ENCODE measurements around the gene KREMEN1.

KREMEN1 gene

GRCh38 chr22:29130476-29130875, 57.6 kb downstream of the KREMEN1 start:
- DNase-seq (ENCODE audit: low read depth in 2 of 2), result no peak

- no peak for DNase-seq (ENCODE audit: low read depth in 2 of 2)
Observed at GRCh38 chr22:29133603-29134133, 60.8 kb downstream of the KREMEN1 start.

DNA sequence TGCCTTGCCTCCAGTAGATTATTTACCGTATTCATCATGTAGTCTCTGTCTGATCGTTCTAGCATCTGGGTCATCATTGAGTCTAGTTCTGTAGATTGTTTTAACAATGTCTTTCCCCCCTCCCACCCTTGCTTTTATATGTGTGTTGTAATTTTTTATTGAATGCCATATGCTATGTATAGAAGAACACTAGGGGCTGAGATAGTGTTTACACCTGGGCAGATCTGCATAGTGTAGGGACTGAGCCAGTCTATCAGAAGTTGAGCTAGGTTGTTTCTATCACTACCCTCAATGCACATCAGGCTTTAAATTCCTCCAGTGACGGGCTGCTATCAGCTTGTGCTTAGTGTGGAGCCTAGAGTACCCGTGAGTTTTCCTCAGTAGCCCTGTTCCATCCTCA, 61.6 kb downstream of the KREMEN1 start:
- no peak for DNase-seq (ENCODE audit: low read depth in 2 of 2)

DNA sequence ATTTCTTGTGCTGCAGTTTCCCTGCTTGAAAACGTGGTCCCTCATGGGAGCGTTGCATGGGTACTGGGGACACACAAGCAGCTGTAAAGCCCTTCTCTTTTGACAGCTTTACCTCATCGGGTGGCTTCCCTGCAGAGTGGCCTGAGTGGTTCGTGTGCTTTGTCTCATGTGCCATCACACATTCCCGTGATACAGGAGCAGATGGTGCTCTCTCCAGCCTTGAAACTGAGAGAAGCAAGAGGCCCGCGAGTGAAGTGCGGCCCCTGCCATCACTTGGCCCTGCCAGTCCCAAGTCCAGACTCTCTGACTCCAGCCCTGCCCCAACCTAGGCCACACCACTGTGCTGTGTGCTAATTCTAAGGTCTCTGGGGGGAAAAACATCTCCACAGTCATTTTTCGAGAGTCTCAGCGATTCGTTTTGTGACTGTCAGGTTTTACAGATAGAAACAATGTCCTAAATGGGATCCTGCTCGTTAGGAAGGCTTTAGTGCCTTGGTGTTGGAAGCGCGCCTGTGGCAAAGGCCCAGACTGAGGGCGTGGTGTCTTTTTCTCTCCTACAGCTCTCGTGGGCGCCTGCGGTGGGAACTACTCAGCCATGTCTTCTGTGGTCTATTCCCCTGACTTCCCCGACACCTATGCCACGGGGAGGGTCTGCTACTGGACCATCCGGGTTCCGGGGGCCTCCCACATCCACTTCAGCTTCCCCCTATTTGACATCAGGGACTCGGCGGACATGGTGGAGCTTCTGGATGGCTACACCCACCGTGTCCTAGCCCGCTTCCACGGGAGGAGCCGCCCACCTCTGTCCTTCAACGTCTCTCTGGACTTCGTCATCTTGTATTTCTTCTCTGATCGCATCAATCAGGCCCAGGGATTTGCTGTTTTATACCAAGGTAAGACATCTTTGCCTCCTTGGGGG, 64.2 kb downstream of the KREMEN1 start:
- no peak for DNase-seq (ENCODE audit: low read depth in 2 of 2)

DNA sequence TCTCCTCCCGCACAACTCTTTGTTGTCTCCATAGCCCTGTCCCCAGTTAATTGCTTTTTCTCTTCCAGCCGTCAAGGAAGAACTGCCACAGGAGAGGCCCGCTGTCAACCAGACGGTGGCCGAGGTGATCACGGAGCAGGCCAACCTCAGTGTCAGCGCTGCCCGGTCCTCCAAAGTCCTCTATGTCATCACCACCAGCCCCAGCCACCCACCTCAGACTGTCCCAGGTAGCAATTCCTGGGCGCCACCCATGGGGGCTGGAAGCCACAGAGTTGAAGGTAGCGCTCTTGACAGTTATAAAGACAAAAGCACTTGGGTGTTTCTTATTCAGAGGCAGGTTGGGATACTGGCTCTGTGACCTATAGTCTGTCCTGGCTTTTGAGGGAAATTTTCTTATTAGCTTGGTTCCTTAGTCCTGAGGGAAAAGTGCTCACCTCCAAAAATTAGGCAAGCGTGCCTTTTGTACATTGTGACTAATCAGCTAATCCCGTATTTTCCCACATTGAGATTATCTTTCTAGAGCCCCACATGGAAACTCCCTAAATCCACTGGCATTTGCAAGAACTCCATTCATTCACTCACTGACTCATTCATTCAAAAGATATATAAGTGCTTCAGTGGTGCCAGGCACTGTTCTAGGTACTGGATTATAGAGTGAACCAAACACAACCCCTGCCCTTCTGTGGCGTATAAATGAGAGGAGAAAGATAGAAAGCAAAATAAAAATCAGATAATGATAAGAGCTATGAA, 65.9 kb downstream of the KREMEN1 start:
- no peak for DNase-seq (ENCODE audit: low read depth in 2 of 2)

- no peak for DNase-seq (ENCODE audit: low read depth in 2 of 2)
Observed at GRCh38 chr22:29139965-29140782, 67.3 kb downstream of the KREMEN1 start.

DNA sequence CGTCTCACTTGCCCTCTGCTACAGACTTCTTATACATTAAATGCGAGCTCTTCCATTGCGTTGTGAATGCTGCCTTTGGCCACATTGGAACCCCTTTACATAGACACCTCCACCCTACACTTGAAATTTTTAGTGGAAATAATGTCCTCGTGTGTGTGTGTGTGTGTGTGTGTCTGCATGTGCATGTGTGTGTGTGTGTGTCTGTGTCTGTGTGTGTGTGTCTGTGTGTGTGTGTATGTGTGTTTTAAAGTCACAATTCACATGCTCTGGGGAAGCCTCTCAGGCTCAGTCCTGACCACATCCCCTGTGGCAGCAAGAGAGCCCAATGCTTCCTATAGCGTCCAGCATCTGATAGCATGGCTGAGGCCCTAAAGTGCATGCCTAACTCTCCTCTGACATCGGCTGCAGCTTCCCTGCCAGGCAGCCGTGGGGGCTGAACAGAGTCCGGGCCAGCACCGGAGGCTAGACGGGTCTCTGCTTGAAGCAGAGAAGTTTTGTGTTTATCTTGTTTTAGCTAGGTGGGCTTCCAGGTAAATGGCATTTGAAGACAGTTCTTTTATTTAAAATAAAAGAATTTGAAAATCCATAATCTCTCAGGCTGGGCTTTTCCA, 68.3 kb downstream of the KREMEN1 start:
- DNase-seq (ENCODE audit: low read depth in 2 of 2), result no peak

- DNase-seq (ENCODE audit: low read depth in 2 of 2), result no peak
Observed at GRCh38 chr22:29142116-29142515, 69.3 kb downstream of the KREMEN1 start.

- DNase-seq (ENCODE audit: low read depth in 2 of 2), result no peak
Observed at GRCh38 chr22:29143941-29144785, 71.3 kb downstream of the KREMEN1 start.

- no peak for DNase-seq (ENCODE audit: low read depth in 2 of 2)
Observed at GRCh38 chr22:29144786-29145160, 71.9 kb downstream of the KREMEN1 start.

GRCh38 chr22:29145321-29146072, 72.7 kb downstream of the KREMEN1 start:
- no peak for DNase-seq (ENCODE audit: low read depth in 2 of 2)

- DNase-seq (ENCODE audit: low read depth in 2 of 2), result no peak
Observed at GRCh38 chr22:29146091-29146560, 73.3 kb downstream of the KREMEN1 start.

DNA sequence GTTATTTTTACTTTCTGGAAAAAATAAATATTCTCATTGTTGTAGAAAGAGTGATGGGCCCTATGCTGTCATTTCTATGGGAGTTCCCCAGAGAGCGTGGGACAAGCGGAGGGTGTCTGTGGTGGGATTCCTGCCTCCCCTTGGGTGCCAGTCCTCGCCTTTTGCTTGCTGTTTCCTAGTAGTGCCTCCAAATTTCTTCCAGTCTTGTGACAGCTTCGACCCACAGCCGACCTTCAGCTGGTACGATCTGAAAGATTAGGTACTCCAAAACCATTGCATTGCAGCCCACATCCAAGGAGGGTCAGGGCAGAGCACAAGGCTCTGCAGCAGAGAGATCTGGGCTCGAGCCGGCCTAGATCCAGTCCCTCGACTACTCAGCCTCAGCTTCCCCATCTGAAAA, 73.9 kb downstream of the KREMEN1 start:
- DNase-seq (ENCODE audit: low read depth in 2 of 2), result no peak

- no peak for DNase-seq (ENCODE audit: low read depth in 2 of 2)
Observed at GRCh38 chr22:29147331-29147899, 74.6 kb downstream of the KREMEN1 start.

- no peak for DNase-seq (ENCODE audit: low read depth in 2 of 2)
Observed at GRCh38 chr22:29148036-29148435, 75.2 kb downstream of the KREMEN1 start.

DNA sequence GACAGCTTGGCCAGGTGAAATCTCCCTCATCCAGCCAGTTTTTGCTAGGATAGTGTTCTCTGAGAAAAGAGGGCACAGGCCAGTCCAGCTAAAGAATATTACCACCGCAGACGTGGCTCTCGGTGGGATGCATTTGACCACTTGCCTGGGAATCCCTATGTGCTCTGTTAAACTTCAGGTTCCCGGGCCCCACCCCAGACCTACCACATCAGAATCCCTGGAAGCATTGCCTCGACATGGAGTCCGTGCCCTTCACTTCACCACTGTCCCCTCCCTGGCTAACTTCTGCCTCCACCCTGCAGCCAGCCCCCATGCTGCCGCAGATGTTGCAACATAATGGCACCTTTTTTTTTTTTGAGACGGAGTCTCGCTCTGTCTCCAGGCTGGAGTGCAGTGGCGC, 76.0 kb downstream of the KREMEN1 start:
- DNase-seq (ENCODE audit: low read depth in 2 of 2), result no peak

DNA sequence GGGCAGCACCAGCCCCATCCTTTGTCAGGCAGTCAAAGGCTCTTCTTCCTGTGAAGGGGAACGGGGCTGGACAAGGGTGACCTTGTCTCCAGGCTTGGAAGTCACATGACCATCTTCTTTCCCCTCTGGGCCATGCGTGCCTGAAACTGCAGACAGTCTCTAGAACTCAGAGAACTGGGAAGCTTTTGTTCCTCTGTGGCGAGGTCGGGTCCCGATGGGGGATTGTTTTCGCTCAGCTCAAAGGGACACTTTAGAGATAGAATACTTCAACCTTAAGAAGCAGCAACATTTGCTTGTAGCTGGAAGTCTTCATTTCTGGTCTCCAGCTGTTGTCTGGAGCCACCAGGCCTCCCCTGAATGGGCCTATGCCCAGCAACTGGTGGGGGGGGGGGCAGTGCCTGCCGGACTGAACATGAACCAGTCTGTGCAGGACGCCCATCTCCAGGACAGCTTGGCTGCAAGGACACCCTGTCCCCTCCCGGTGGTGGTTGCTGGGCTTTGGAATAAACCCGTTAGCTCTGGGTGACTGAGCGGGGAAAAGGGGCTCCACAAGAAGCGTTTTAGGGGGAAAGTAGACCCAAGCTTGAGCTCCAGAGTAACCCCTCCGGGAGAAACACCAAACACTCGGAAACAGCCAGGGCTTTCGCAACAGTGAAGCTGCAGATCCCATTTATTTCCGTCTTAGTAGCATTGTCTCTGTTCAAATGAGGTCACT, 77.2 kb downstream of the KREMEN1 start:
- DNase-seq (ENCODE audit: low read depth in 2 of 2), result no peak

DNA sequence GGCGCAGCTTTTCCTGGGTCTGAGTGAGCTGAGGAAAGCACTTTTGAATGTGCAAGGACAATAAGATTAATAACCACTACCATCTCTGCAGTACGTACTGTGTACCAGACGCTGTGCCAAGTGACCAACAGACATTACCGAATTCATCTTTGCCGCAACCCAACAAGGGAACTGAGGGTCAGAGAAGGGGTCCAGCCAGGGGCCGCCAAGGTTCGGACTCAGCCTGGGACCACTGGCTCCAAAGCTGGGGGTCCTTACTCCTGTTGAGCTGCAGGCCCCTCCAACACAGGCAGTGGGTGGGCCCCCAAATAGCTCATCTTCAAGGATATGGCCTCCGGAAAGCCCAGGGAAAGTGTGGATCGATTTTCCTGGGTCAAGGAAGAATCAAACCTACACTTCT, 77.9 kb downstream of the KREMEN1 start:
- DNase-seq (ENCODE audit: low read depth in 2 of 2), result no peak

GRCh38 chr22:29151316-29151715, 78.5 kb downstream of the KREMEN1 start:
- no peak for DNase-seq (ENCODE audit: low read depth in 2 of 2)

Measured in stimulated activated CD4-positive, alpha-beta T cell treated with anti-CD3 and anti-CD28 coated beads, Interleukin-1b, Interleukin-23, amount 100 ng/mL, for 4 hours (primary cell).